ENCODE results near the gene MLH3. TPM values are rescaled to one million over a fixed set of nuclear protein-coding genes. Genes with fewer than 3 reads are reported as not detected.
A peak's percentile ranks its signal among the peaks of the same experiment; 100 is the strongest.

MLH3 gene
- total RNA-seq, 1 donor from 2014 or later: 21.3 TPM

DNA sequence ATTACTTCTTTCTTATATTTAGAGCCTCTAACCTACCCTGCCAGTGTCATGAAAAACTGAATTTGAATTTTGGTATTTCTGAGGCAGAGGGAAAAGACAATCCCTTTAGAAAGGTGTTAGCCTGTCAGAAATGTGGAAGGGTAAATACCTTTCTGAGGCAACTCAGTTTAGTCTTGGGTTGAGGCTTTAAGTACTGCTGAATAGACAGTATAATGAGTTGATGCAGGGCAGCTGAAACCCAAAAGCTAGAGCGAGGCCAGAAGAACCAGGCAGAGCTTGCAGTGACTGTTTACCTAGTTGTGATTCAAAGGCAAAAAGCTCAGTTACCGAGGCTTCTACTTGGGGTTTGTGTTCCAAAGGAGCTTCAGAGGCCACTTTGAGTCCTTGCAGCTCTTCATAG, 36.9 kb upstream of the MLH3 start:
- no peaks in the 10 kb centered on the region for H3K9me3 Mint-ChIP-seq (ENCODE audit: low read depth)
- H3K27ac Mint-ChIP-seq (ENCODE audit: unreplicated experiment): no peak overlapping the region
- H3K36me3 Mint-ChIP-seq (ENCODE audit: low read depth): peaks cover 23% of the 10 kb centered on the region
- TF ChIP-seq, protein P1, sequence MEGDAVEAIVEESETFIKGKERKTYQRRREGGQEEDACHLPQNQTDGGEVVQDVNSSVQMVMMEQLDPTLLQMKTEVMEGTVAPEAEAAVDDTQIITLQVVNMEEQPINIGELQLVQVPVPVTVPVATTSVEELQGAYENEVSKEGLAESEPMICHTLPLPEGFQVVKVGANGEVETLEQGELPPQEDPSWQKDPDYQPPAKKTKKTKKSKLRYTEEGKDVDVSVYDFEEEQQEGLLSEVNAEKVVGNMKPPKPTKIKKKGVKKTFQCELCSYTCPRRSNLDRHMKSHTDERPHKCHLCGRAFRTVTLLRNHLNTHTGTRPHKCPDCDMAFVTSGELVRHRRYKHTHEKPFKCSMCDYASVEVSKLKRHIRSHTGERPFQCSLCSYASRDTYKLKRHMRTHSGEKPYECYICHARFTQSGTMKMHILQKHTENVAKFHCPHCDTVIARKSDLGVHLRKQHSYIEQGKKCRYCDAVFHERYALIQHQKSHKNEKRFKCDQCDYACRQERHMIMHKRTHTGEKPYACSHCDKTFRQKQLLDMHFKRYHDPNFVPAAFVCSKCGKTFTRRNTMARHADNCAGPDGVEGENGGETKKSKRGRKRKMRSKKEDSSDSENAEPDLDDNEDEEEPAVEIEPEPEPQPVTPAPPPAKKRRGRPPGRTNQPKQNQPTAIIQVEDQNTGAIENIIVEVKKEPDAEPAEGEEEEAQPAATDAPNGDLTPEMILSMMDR (IDR thresholded peaks at IDR 0.05): no peak
- peaks cover 2% of the 10 kb centered on the region for H3K4me1 Mint-ChIP-seq (ENCODE audit: low read depth)
- DNase-seq (ENCODE audit: low spot score): no peak
- H3K4me3 Mint-ChIP-seq (ENCODE audit: unreplicated experiment): no peak overlapping the region
- no peaks in the 10 kb centered on the region for H3K27me3 Mint-ChIP-seq (ENCODE audit: low read depth)

DNA sequence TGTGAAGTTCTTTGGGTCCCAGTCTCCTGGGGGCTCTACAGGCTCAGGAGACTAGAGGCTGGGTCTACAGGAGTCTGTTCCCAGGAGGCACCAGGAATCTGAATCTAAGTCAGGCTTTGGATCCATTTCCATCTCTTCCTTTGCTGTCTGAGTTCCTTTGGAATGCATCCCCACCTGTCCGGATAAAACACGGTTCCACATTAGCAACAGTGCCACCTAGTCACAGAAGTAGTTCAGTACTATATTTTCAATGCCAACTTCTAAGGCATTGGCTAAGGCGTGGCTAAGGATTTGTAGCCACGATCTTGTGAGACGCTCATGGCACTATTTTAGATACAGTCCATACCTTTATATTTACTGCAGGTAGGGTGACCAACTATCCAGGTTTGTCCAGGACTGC, 33.2 kb upstream of the MLH3 start:
- Mint-ChIP-seq H3K4me3 (ENCODE audit: unreplicated experiment) (no peak overlapping the region), H3K4me1 (ENCODE audit: low read depth) (peaks cover 13% of the 10 kb centered on the region), H3K9me3 (ENCODE audit: low read depth) (no peaks in the 10 kb centered on the region), H3K27ac (ENCODE audit: unreplicated experiment) (no peak overlapping the region), H3K36me3 (ENCODE audit: low read depth) (peaks cover 22% of the 10 kb centered on the region), H3K27me3 (ENCODE audit: low read depth) (no peaks in the 10 kb centered on the region)
- TF ChIP-seq, protein P1 (IDR thresholded peaks at IDR 0.05): peak; percentile 51
- no peak for DNase-seq (ENCODE audit: low spot score)

DNA sequence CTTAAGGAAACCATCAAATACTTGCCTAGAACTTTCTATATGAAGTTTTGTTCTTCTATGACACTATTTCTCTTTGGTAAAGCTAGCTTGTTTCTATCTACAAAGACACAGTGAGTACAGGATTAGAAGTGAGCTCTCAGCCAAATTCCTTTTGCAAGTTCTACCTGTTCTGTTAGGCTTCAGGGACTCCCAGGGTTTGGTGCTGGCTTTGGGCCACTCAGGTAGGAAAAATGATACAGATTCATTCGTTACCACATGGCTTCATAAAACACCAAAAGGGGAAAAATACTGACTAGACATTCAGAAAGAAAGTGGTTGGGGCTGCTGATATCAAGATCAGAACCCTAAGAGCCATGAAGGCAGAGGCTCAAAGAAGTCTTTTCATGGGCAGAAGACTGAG, 32.0 kb upstream of the MLH3 start:
- Mint-ChIP-seq H3K27me3 (ENCODE audit: low read depth) (no peaks in the 10 kb centered on the region), H3K27ac (ENCODE audit: unreplicated experiment) (no peak overlapping the region), H3K4me3 (ENCODE audit: unreplicated experiment) (no peak overlapping the region), H3K36me3 (ENCODE audit: low read depth) (peaks cover 22% of the 10 kb centered on the region), H3K9me3 (ENCODE audit: low read depth) (no peaks in the 10 kb centered on the region), H3K4me1 (ENCODE audit: low read depth) (peaks cover 13% of the 10 kb centered on the region)
- TF ChIP-seq, protein P1 (IDR thresholded peaks at IDR 0.05): no peak
- DNase-seq (ENCODE audit: low spot score): no peak

DNA sequence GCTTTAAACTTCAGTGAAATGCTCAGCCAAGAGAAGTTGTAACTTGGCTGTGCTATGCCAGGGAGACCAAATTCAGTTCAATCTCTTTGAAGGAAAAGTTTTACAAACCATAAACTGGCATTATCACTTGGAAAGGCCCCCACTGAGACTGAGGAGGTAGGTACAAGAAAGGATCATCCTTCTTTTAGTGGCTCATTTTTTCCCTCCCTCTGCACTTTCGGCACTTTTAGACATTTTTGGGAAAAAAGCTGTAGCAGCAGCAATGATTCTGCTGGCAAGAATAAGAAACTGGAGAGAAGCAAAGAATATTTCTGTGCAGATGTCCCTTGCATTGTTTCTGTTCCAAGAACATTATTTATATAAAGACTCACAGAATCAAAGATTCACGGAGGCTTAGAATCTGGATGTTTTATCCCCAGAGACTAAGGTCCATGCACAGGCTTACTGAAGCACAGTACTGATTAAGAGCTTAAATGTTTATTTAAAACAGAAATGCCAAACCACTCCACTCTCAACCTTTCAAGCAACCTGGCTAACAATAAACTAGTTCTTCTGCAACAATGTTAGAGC, 30.5 kb upstream of the MLH3 start:
- no peak for DNase-seq (ENCODE audit: low spot score)
- TF ChIP-seq, protein P1 (IDR thresholded peaks at IDR 0.05): no peak
- Mint-ChIP-seq H3K4me1 (ENCODE audit: low read depth) (peaks cover 13% of the 10 kb centered on the region), H3K27me3 (ENCODE audit: low read depth) (no peaks in the 10 kb centered on the region), H3K27ac (ENCODE audit: unreplicated experiment) (no peak overlapping the region), H3K9me3 (ENCODE audit: low read depth) (no peaks in the 10 kb centered on the region), H3K36me3 (ENCODE audit: low read depth) (peaks cover 15% of the 10 kb centered on the region), H3K4me3 (ENCODE audit: unreplicated experiment) (no peak overlapping the region)

DNA sequence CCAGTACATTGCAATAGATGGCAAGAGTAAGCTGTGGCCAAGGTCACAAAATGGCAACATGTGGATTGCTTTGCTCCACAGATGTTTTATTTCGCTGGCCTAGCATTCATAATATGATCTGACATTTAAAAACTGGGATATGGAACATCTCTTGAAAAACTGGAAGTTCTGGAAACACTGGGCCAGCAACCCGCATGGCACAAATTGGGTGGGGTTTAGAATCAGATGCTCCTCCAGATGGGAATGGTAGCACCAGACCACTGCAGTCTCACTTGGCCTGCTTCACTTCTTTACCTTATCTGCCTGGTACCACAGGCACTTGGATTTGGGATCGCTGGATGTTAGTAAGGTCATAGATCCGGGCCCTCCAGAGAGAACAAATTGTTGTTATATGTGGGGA, 28.3 kb upstream of the MLH3 start:
- Mint-ChIP-seq H3K4me1 (ENCODE audit: low read depth) (peaks cover 13% of the 10 kb centered on the region), H3K27ac (ENCODE audit: unreplicated experiment) (no peak overlapping the region), H3K9me3 (ENCODE audit: low read depth) (no peaks in the 10 kb centered on the region), H3K36me3 (ENCODE audit: low read depth) (peaks cover 8% of the 10 kb centered on the region), H3K27me3 (ENCODE audit: low read depth) (no peaks in the 10 kb centered on the region), H3K4me3 (ENCODE audit: unreplicated experiment) (no peak overlapping the region)
- DNase-seq (ENCODE audit: low spot score): no peak
- TF ChIP-seq, protein P1 (IDR thresholded peaks at IDR 0.05): no peak

All from chondrocyte (in vitro differentiated cells).